IMR-90 (cell line): ENCODE data around the gene FOXF1. TPM values are rescaled to one million over a fixed set of nuclear protein-coding genes. Genes with fewer than 3 reads are reported as not detected.
A peak's percentile ranks its signal among the peaks of the same experiment; 100 is the strongest.

Experiments used
- ATAC-seq: fragments of 200-7000 bp; cut with Tn5 transposase; 2 replicates; pipeline ENCODE4 v1.9.1; 2020; ENCODE audit warnings: low read depth, mild to moderate bottlenecking, moderate library complexity
- BruUV-seq: library from RNA; stranded (reverse); fragments of 400-500 nt; replicated peaks from 2 replicates; lab custom pipeline; 2021; lab: Mats Ljungman, UMichigan
- CTCF ChIA-PET: fragments of 300-600 bp; formaldehyde crosslinking; extraction: SDS; loops from one replicate; lab custom pipeline; 2021; ENCODE audit warnings: antibody characterized with exemption; lab: Yijun Ruan, JAX
- POLR2A ChIA-PET: fragments of 300-600 bp; sonication (Branson Sonifier 250); formaldehyde crosslinking; loops from one replicate; lab custom pipeline; 2022; ENCODE audit warnings: antibody characterized with exemption; ENCODE audit not compliant: unreplicated experiment; lab: Charles Lee
- DNase-seq: peaks from one replicate; pipeline ENCODE4 v3.0.0; 2013
- H2AFZ ChIP-seq: replicated peaks from 2 replicates; pipeline ENCODE3; 2013; ENCODE audit warnings: low read length, mild to moderate bottlenecking; ENCODE audit not compliant: poor library complexity
- H2AK5ac ChIP-seq: 2 replicates; pipeline ENCODE4 v1.6.1; 2013; ENCODE audit warnings: low read depth, low read length, inconsistent platforms
- H2AK9ac ChIP-seq: replicated peaks from 2 replicates; pipeline ENCODE3; 2013; ENCODE audit warnings: mild to moderate bottlenecking, low read depth, low read length, moderate library complexity; ENCODE audit not compliant: poor library complexity
- H2BK120ac ChIP-seq: 2 replicates; pipeline ENCODE4 v1.6.1; 2013; ENCODE audit warnings: low read depth, low read length, inconsistent platforms
- H2BK15ac ChIP-seq: 3 replicates; pipeline ENCODE4 v1.6.1; 2013; ENCODE audit warnings: low read depth, low read length, inconsistent platforms
- H2BK20ac ChIP-seq: 2 replicates; pipeline ENCODE4 v1.6.1; 2013; ENCODE audit warnings: low read depth, mild to moderate bottlenecking, inconsistent platforms, low read length, moderate library complexity
- H2BK5ac ChIP-seq: 2 replicates; pipeline ENCODE4 v1.6.1; 2013; ENCODE audit warnings: mild to moderate bottlenecking, low read depth, low read length, inconsistent platforms; ENCODE audit not compliant: poor library complexity, severe bottlenecking
- H3K14ac ChIP-seq: replicated peaks from 2 replicates; pipeline ENCODE4 v1.6.1; 2013; ENCODE audit warnings: low read depth, low read length, inconsistent platforms
- H3K18ac ChIP-seq: 2 replicates; pipeline ENCODE4 v1.6.1; 2013; ENCODE audit warnings: low read depth, low read length, control low read depth
- H3K23ac ChIP-seq: 2 replicates; pipeline ENCODE4 v1.6.1; 2013; ENCODE audit warnings: low read depth, low read length, inconsistent platforms
- H3K27ac ChIP-seq: 2 replicates; pipeline ENCODE4 v1.5.1; 2013; ENCODE audit warnings: mild to moderate bottlenecking, control low read depth, low read length; ENCODE audit not compliant: insufficient read depth
- H3K27me3 ChIP-seq: 2 replicates; pipeline ENCODE4 v1.6.1; 2013; ENCODE audit warnings: low read length; ENCODE audit not compliant: control insufficient read depth, insufficient read depth
- H3K36me3 ChIP-seq: 2 replicates; pipeline ENCODE4 v1.6.1; 2013; ENCODE audit warnings: low read length, mixed read lengths; ENCODE audit not compliant: control insufficient read depth, insufficient read depth
- H3K4ac ChIP-seq: 2 replicates; pipeline ENCODE4 v1.6.1; 2013; ENCODE audit warnings: low read depth, low read length, inconsistent platforms
- H3K4me1 ChIP-seq: 2 replicates; pipeline ENCODE4 v1.6.1; 2013; ENCODE audit warnings: low read length, mixed read lengths; ENCODE audit not compliant: control insufficient read depth, insufficient read depth
- H3K4me2 ChIP-seq: 2 replicates; pipeline ENCODE4 v1.6.1; 2013; ENCODE audit warnings: low read depth, mild to moderate bottlenecking, control low read depth, low read length, moderate library complexity
- H3K4me3 ChIP-seq: 2 replicates; pipeline ENCODE4 v1.5.1; 2013; ENCODE audit warnings: low read depth, mild to moderate bottlenecking, control low read depth, low read length, moderate library complexity; ENCODE audit not compliant: insufficient read depth
- H3K56ac ChIP-seq: 2 replicates; pipeline ENCODE4 v1.6.1; 2013; ENCODE audit warnings: low read length, inconsistent platforms; ENCODE audit not compliant: insufficient read depth; ENCODE audit errors: extremely low read depth
- H3K79me1 ChIP-seq, 2 experiments: 2 replicates each; pipeline ENCODE4 v1.6.1; 2013; ENCODE audit warnings: low read length in 2 of 2, inconsistent platforms in 1 of 2, low read depth in 1 of 2
- H3K9ac ChIP-seq: 2 replicates; pipeline ENCODE4 v1.6.1; 2013; ENCODE audit warnings: low read depth, low read length, control low read depth
- H3K9me1 ChIP-seq: 2 replicates; pipeline ENCODE4 v1.6.1; 2013; ENCODE audit warnings: low read length, inconsistent platforms; ENCODE audit not compliant: insufficient read depth
- H3K9me3 ChIP-seq: 2 replicates; pipeline ENCODE4 v1.6.1; 2013; ENCODE audit warnings: low read length; ENCODE audit not compliant: control insufficient read depth, insufficient read depth
- H4K20me1 ChIP-seq: 2 replicates; pipeline ENCODE4 v1.6.1; 2013; ENCODE audit warnings: low read length, inconsistent platforms; ENCODE audit not compliant: insufficient read depth
- H4K5ac ChIP-seq: 2 replicates; pipeline ENCODE4 v1.6.1; 2013; ENCODE audit warnings: mild to moderate bottlenecking, low read depth, low read length, control low read depth
- H4K8ac ChIP-seq, 2 experiments: 2 replicates each; pipeline ENCODE4 v1.6.1; 2013; ENCODE audit warnings: low read depth in 2 of 2, low read length in 2 of 2, control low read depth in 1 of 2, inconsistent platforms in 1 of 2
- H4K91ac ChIP-seq: 2 replicates; pipeline ENCODE4 v1.6.1; 2013; ENCODE audit warnings: low read depth, low read length, inconsistent platforms; ENCODE audit not compliant: insufficient read depth
- BHLHE40 ChIP-seq: fragments of 150-350 bp; IDR thresholded peaks from 2 replicates; pipeline ENCODE4 v1.6.1; 2016; ENCODE audit warnings: mild to moderate bottlenecking, low read depth, low read length
- CEBPB ChIP-seq: IDR thresholded peaks from 2 replicates; pipeline ENCODE4 v1.6.1; 2012; ENCODE audit warnings: low read depth, low read length, improper control_type of control experiment
- CHD1 ChIP-seq: IDR thresholded peaks from 2 replicates; pipeline ENCODE4 v1.6.1; 2012; ENCODE audit warnings: low read depth, low read length, improper control_type of control experiment
- FOS ChIP-seq: fragments of 150-350 bp; IDR thresholded peaks from 2 replicates; pipeline ENCODE4 v1.6.1; 2016; ENCODE audit warnings: low read depth, low read length
- MAFK ChIP-seq: IDR thresholded peaks from 2 replicates; pipeline ENCODE4 v1.6.1; 2012; ENCODE audit warnings: low read depth, low read length, improper control_type of control experiment
- MAZ ChIP-seq: IDR thresholded peaks from 2 replicates; pipeline ENCODE4 v1.6.1; 2012; ENCODE audit warnings: low read depth, mild to moderate bottlenecking, low read length, improper control_type of control experiment, moderate library complexity, borderline replicate concordance
- MXI1 ChIP-seq: IDR thresholded peaks from 2 replicates; pipeline ENCODE4 v1.6.1; 2012; ENCODE audit warnings: low read depth, mild to moderate bottlenecking, low read length, moderate library complexity, borderline replicate concordance
- NFE2L2 ChIP-seq: fragments of 150-350 bp; IDR thresholded peaks from 2 replicates; pipeline ENCODE4 v1.6.1; 2016; ENCODE audit warnings: low read depth, mild to moderate bottlenecking, low read length
- RAD21 ChIP-seq: IDR thresholded peaks from 2 replicates; pipeline ENCODE4 v1.6.1; 2012; ENCODE audit warnings: low read length, improper control_type of control experiment
- RCOR1 ChIP-seq: IDR thresholded peaks from 2 replicates; pipeline ENCODE4 v1.6.1; 2012; ENCODE audit warnings: mild to moderate bottlenecking, low read length, improper control_type of control experiment; ENCODE audit not compliant: insufficient replicate concordance
- RFX5 ChIP-seq: IDR thresholded peaks from 2 replicates; pipeline ENCODE4 v1.8.0; 2012; ENCODE audit warnings: low read depth, mild to moderate bottlenecking, low read length, moderate library complexity
- SMC3 ChIP-seq: fragments of 150-350 bp; IDR thresholded peaks from 2 replicates; pipeline ENCODE4 v1.6.1; 2016; ENCODE audit warnings: low read depth, mild to moderate bottlenecking, antibody characterized with exemption, low read length, moderate library complexity
- USF2 ChIP-seq: fragments of 150-350 bp; IDR thresholded peaks from 2 replicates; pipeline ENCODE4 v1.6.1; 2017; ENCODE audit warnings: mild to moderate bottlenecking, antibody characterized with exemption, low read length, low read depth
- WGBS, 2 experiments: methylation state at CpG; one replicate each; pipeline versions ENCODE4 v1.1.5 to v1.1.7; 2013; ENCODE audit warnings: missing lambda C conversion rate in 2 of 2; ENCODE audit not compliant: insufficient read length in 1 of 2; ENCODE audit errors: extremely low coverage in 2 of 2; 5-methylcytosine and 5-hydroxymethylcytosine counted together
- dilution Hi-C: fragments of 300-500 bp; cut with HindIII; formaldehyde crosslinking; loops from one replicate; pipeline ENCODE4 v1.14.3; 2018; ENCODE audit warnings: low sequenced_read_pairs; ENCODE audit not compliant: unreplicated experiment
- in situ Hi-C: fragments of 300-500 bp; cut with MboI; formaldehyde crosslinking; loops from 3 replicates; pipeline ENCODE4 v1.14.3; 2019; ENCODE audit warnings: low sequenced_read_pairs, inconsistent platforms, mixed read lengths
- intact Hi-C: fragments of 100-400 bp; cut with micrococcal nuclease; formaldehyde crosslinking; loops from 2 replicates; pipeline ENCODE4 v1.10.0; 2022
- polyA plus RNA-seq, 3 experiments: library from polyadenylated mRNA; depleted of rRNA; stranded (reverse); fragments of >200 nt; gene quantifications; 2 replicates each; pipeline ENCODE4 v1.2.3, GENCODE V29; 2012; ENCODE audit warnings: low replicate concordance in 1 of 3
- total RNA-seq: library from RNA; depleted of rRNA; stranded (reverse); fragments of >200 nt; gene quantifications from 2 replicates; pipeline ENCODE4 v1.2.3, GENCODE V29; 2012
- TF ChIP-seq, protein P1 (sequence below): conservative IDR thresholded peaks from 2 replicates; pipeline ENCODE4 v1.5.1; 2012; ENCODE audit warnings: mild to moderate bottlenecking, low read depth, low read length, improper control_type of control experiment

FOXF1 gene
- total and polyA plus RNA-seq, 2 of the 4 experiments (the other 2 are of a cell fraction) = 2.7 to 33.0 TPM

DNA sequence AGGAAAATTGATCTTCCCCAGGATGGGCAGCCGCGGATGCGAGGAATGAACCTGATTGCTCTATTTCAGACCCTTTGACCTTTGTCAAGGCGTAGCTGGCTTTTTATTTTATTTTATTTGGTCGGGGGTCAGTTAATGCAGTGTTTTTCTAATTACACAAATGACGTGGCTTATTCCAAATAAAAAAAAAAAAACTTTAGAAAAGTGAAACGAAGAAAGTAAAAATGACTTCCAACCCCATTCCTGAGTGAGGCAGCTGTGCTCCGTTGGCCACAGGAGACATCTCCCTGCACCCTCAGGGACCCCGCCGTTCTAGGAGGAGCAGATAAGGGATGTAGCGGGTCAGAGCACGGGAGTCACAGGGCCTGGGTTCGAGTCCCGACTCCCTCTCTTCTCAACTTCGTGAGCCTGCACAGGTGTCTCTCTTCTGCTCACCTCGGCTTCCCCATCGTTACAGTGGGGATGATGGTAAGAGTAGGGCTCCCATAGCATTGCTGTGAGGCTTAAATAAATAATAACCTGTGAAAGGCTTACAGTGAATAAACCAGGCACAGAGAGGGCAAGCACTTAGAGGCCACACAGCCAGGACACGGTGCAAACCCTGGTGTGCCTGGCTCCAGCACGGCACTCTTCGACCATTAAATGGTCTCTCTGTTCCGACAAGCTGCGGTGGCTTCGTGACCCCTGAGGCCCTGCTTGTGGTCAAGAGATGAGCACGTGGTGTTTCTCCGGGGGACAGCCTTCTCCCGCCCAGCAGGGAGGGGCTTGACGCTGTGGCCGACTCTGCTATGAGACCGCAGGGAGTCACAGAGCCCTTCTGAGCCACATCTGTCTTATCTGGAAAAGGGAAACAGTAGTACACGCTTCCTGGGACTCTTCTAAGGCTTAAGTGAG is 10.2 kb downstream of the FOXF1 start:
- H4K20me1 ChIP-seq = peaks cover 34% of the 10 kb centered on the region
- H3K14ac ChIP-seq = 0 out of 2 replicates have a peak overlapping the region, but pooled peaks have one; percentile 14
- H3K9ac ChIP-seq = peak overlapping the region; percentile 37; the same call in 1 of the 2 replicates
- 0 out of 2 replicates have a peak overlapping the region, but pooled peaks have one; percentile 12 for H3K23ac ChIP-seq
- H2AK5ac ChIP-seq = peak overlapping the region; percentile 5
- in situ Hi-C loops (no loop called here), dilution Hi-C loops (no loop called here), intact Hi-C loops (loop anchor here (1.0 to 5.0 kb wide), 2 partner anchors 476 to 503 kb away; no protein-coding TSS in a partner anchor)
- peaks cover 27% of the 10 kb centered on the region for H3K36me3 ChIP-seq
- H4K91ac ChIP-seq = no peak overlapping the region
- H3K4ac ChIP-seq = peak overlapping the region; percentile 5; the same call in 1 of the 2 replicates
- CTCF ChIA-PET = interaction anchor here (0.5 to 1.1 kb wide), 6 partner anchors 21 to 735 kb away, joined by 3 to 7 read pairs (median 4); no protein-coding TSS in a partner anchor
- DNase-seq (peak; percentile 33), ATAC-seq (no peak)
- no peak overlapping the region for H3K18ac ChIP-seq
- peak overlapping the region; percentile 82 for H2AFZ ChIP-seq
- H2BK20ac ChIP-seq = no peak overlapping the region
- no peak overlapping the region for H2BK5ac ChIP-seq
- H3K27me3 ChIP-seq = no peaks in the 10 kb centered on the region
- peak overlapping the region; percentile 53 for H3K4me2 ChIP-seq
- peaks cover 0 to 39% of the 10 kb centered on the region in 2 experiments; a peak in 2 of 4 replicates for H3K79me1 ChIP-seq
- 42% methylated on average over 13 of the region's 30 CpGs; no CpG with 5 or more reads in 1 of the 2 experiments for WGBS, 2 experiments
- no peak overlapping the region for H3K27ac ChIP-seq
- H2BK15ac ChIP-seq = no peak overlapping the region; the same call in 2 of the 3 replicates
- no peak overlapping the region for H2AK9ac ChIP-seq
- POLR2A ChIA-PET = no interaction called here
- H3K56ac ChIP-seq = no peak overlapping the region
- H3K4me1 ChIP-seq = peaks cover 14% of the 10 kb centered on the region
- 0 out of 4 replicates have a peak overlapping the region, but pooled peaks of 1 of the 2 experiments have one; percentile 22 for H4K8ac ChIP-seq
- H3K4me3 ChIP-seq = peak overlapping the region; percentile 13; the same call in 1 of the 2 replicates
- H3K9me1 ChIP-seq = peaks cover 5% of the 10 kb centered on the region
- no peak overlapping the region for H4K5ac ChIP-seq
- BruUV-seq = no TSS peak
- H2BK120ac ChIP-seq = 0 out of 2 replicates have a peak overlapping the region, but pooled peaks have one; percentile 14
- no peaks in the 10 kb centered on the region for H3K9me3 ChIP-seq
- TF ChIP-seq CHD1 (no peak), RCOR1 (no peak), MAZ (no peak), MAFK (no peak), RAD21 (no peak), MXI1 (no peak), SMC3 (no peak), USF2 (peak; percentile 33), RFX5 (no peak), BHLHE40 (no peak), NFE2L2 (no peak), FOS (no peak), CEBPB (no peak)
- TF ChIP-seq, protein P1, sequence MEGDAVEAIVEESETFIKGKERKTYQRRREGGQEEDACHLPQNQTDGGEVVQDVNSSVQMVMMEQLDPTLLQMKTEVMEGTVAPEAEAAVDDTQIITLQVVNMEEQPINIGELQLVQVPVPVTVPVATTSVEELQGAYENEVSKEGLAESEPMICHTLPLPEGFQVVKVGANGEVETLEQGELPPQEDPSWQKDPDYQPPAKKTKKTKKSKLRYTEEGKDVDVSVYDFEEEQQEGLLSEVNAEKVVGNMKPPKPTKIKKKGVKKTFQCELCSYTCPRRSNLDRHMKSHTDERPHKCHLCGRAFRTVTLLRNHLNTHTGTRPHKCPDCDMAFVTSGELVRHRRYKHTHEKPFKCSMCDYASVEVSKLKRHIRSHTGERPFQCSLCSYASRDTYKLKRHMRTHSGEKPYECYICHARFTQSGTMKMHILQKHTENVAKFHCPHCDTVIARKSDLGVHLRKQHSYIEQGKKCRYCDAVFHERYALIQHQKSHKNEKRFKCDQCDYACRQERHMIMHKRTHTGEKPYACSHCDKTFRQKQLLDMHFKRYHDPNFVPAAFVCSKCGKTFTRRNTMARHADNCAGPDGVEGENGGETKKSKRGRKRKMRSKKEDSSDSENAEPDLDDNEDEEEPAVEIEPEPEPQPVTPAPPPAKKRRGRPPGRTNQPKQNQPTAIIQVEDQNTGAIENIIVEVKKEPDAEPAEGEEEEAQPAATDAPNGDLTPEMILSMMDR = no peak
